ENCODE results near the gene ATF7. TPM values are rescaled to one million over a fixed set of nuclear protein-coding genes. Genes with fewer than 3 reads are reported as not detected.

The ATF7 gene
- total RNA-seq, 4 donors from 2014 or later = 12.5 to 28.0 (median 20.6) TPM

DNA sequence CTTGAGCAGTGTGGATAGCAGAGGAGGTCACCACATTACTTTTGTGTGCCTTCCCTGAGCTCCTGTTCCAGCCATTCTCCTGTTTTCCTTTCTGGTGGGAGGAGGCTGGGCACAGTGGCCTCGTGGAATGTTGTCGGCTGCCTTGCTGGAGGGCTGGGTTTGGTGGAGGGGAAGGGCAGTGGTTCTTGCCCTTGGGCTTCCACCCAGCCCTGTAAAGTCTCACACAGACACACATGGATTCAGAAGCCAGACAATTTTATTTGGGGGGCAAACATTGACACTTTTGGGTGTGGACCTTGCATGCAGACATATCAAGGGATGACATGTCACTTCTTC lies 119.8 kb downstream of the ATF7 start:
- WGBS, 2 donors = 21 to 42% methylated on average over 2 of the region's 2 CpGs
- Histone ChIP-seq H3K36me3 (peaks cover 0 to 69% (median 17%) of the 10 kb centered on the region in 3 donors), H3K27me3 (no peaks in the 10 kb centered on the region), H3K27ac (no peak overlapping the region), H3K4me3 (no peak overlapping the region), H3K9me3 (no peaks in the 10 kb centered on the region), H3K4me1 (peaks cover 9 to 38% (median 16%) of the 10 kb centered on the region in 3 donors)
- DNase-seq = no peak
- no peak for TF ChIP-seq POLR2A (IDR thresholded peaks at IDR 0.05)
- TF ChIP-seq, protein P1, sequence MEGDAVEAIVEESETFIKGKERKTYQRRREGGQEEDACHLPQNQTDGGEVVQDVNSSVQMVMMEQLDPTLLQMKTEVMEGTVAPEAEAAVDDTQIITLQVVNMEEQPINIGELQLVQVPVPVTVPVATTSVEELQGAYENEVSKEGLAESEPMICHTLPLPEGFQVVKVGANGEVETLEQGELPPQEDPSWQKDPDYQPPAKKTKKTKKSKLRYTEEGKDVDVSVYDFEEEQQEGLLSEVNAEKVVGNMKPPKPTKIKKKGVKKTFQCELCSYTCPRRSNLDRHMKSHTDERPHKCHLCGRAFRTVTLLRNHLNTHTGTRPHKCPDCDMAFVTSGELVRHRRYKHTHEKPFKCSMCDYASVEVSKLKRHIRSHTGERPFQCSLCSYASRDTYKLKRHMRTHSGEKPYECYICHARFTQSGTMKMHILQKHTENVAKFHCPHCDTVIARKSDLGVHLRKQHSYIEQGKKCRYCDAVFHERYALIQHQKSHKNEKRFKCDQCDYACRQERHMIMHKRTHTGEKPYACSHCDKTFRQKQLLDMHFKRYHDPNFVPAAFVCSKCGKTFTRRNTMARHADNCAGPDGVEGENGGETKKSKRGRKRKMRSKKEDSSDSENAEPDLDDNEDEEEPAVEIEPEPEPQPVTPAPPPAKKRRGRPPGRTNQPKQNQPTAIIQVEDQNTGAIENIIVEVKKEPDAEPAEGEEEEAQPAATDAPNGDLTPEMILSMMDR (IDR thresholded peaks at IDR 0.05) = no peak
- intact Hi-C loops (cut with DNase I) = loop anchor here (10.0 kb wide), 1 partner anchor 52 kb away; the partner anchor contains the start of gene PCBP2

DNA sequence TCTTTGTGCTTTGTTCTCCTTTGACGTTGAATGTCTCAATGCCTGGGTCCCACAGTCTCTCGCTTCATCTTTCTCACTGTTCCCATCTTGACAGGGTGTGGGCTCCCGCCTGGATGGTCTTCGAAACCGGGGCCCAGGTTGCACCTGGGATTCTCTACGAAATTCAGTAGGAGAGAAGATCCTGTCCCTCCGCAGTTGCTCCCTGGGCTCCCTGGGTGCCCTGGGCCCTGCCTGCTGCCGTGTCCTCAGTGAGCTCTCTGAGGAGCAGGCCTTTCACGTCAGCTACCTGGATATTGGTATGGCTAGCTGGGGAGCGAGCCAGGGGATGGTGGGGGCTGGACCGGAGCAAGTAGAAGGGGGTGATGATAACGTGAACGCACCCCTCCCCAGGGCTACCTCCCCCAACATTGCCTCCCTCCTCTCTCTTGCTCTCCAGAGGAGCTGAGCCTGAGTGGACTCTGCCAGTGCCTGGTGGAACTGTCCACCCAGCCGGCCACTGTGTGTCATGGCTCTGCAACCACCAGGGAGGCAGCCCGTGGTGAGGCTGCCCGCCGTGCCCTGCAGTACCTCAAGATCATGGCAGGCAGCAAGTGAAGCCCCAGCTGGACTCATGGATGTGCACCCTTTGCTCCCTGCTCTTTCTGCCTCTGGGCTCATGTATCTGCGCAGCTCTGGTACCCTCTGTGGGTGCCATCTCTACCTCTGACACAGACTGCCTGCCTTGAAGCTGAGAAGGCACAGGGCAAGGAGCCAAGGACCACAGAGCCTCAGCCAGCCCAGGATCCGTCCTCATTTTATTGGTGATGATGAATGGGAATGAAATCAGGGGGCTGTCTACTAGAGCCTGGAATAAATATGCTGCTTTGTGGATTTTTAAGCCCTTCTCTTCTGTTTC lies 120.4 kb downstream of the ATF7 start:
- DNase-seq = no peak
- 80 to 81% methylated on average over 7 to 11 of the region's 19 CpGs for WGBS, 2 donors
- Histone ChIP-seq H3K9me3 (no peaks in the 10 kb centered on the region), H3K27ac (peak overlapping the region in 3 of 4 donors; percentile 27 to 38 (median 35)), H3K4me3 (no peak overlapping the region), H3K36me3 (peaks cover 0 to 63% (median 12%) of the 10 kb centered on the region in 3 donors), H3K27me3 (no peaks in the 10 kb centered on the region), H3K4me1 (peaks cover 9 to 39% (median 16%) of the 10 kb centered on the region in 3 donors)
- intact Hi-C loops (cut with DNase I) = loop anchor here (10.0 kb wide), 1 partner anchor 51 kb away; the partner anchor contains the start of gene PCBP2
- TF ChIP-seq, protein P1 (IDR thresholded peaks at IDR 0.05) = no peak
- TF ChIP-seq POLR2A (IDR thresholded peaks at IDR 0.05) = no peak

DNA sequence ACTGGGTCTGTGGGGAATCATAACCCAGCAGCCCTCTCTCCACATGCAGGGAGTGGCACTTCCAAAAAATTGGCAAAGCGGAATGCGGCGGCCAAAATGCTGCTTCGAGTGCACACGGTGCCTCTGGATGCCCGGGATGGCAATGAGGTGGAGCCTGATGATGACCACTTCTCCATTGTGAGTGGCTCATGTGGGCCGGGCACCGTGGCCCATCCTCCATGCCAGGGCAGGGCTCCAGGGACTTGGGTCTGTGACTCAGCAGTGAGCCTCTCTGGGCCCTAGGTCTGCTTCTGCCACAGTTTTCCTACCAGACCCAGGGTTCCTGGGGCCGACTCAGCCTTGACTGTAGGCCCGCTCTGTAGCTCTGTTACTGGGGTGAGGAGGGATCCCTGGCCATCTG lies 121.1 kb downstream of the ATF7 start:
- Histone ChIP-seq H3K36me3 (peaks cover 0 to 56% (median 9%) of the 10 kb centered on the region in 3 donors), H3K27me3 (no peaks in the 10 kb centered on the region), H3K27ac (peak overlapping the region in 3 of 4 donors; percentile 27 to 38 (median 35)), H3K4me3 (no peak overlapping the region), H3K9me3 (no peaks in the 10 kb centered on the region), H3K4me1 (peaks cover 9 to 41% (median 16%) of the 10 kb centered on the region in 3 donors)
- TF ChIP-seq, protein P1 (IDR thresholded peaks at IDR 0.05) = no peak
- TF ChIP-seq POLR2A (IDR thresholded peaks at IDR 0.05) = no peak
- intact Hi-C loops (cut with DNase I) = loop anchor here (10.0 kb wide), 1 partner anchor 50 kb away; the partner anchor contains the start of gene PCBP2
- 60 to 83% methylated on average over 2 to 7 of the region's 10 CpGs for WGBS, 2 donors
- DNase-seq = no peak

DNA sequence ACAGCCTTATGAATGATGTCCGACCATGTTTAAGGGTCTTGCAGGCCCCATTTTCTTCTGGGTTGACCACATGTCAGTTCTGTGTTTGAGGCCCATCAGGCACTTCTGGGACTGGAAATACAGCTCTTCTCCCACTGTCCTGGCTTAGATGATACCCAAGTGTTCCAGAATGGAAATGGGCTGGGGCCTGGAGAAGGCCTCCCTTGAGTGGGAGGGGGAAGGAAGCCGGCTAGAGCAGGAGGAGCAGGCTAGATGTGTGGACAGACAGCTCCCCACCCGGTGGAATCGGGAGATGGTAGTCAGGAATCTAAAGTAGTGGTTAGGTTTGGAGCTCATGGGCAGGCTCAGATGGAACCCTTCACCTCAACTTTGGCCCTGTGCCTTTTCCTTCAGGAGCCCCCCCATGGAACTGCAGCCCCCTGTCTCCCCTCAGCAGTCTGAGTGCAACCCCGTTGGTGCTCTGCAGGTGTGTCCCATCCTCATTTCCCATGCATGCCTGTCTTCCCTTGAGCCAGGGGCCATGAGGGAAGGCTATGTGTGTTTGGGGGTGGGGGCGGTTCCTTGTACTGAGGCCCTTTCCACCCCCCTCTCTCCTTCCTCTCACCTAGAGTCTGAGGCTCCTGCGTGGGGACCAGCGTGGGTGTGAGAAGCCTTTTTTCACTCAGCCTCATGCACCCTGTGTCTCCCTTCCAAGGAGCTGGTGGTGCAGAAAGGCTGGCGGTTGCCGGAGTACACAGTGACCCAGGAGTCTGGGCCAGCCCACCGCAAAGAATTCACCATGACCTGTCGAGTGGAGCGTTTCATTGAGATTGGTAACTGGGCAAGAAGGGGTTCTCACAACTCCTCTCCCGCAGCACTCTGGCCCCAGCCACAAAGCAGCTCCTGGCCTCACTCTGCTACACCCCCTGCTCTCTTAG lies 121.9 kb downstream of the ATF7 start:
- Histone ChIP-seq H3K4me1 (peaks cover 16 to 50% (median 18%) of the 10 kb centered on the region in 3 donors), H3K9me3 (no peaks in the 10 kb centered on the region), H3K36me3 (peaks cover 0 to 52% (median 9%) of the 10 kb centered on the region in 3 donors), H3K27me3 (no peaks in the 10 kb centered on the region), H3K4me3 (no peak overlapping the region), H3K27ac (peak overlapping the region in 1 of 4 donors; percentile 27)
- intact Hi-C loops (cut with DNase I) = loop anchor here (10.0 kb wide), 1 partner anchor 49 kb away; the partner anchor contains the start of gene PCBP2
- TF ChIP-seq POLR2A (IDR thresholded peaks at IDR 0.05) = no peak
- TF ChIP-seq, protein P1 (IDR thresholded peaks at IDR 0.05) = no peak
- no peak for DNase-seq
- 65 to 82% methylated on average over 11 to 14 of the region's 14 CpGs for WGBS, 2 donors

Measured in esophagus squamous epithelium (tissue), 5 donors.